ENCODE data around the gene RGS6.

GRCh38 chr14:72568296-72568992 is 636.2 kb downstream of the RGS6 start:
- TF ChIP-seq POLR2A (IDR thresholded peaks at IDR 0.05; ENCODE audit: low read length) (no peak), GATA1 (IDR thresholded peaks at IDR 0.05; ENCODE audit: low read depth, low read length) (no peak)
